ENCODE data around the gene PPP1R18. TPM values are rescaled to one million over a fixed set of nuclear protein-coding genes. Genes with fewer than 3 reads are reported as not detected.

PPP1R18 gene
- total and polyA plus RNA-seq, 9 of the 15 experiments (the other 6 are each of a cell fraction or from before 2014, with no cell fraction given) = 12.0 to 99.2 (median 42.6) TPM

GRCh38 chr6:30725713-30726505 lies 39.5 kb upstream of the PPP1R18 start (continued):
- TF ChIP-seq ETV1 (tag; conservative IDR thresholded peaks at IDR 0.05; ENCODE audit: low read depth) (no peak), KLF13 (tag; IDR thresholded peaks at IDR 0.05; ENCODE audit: borderline replicate concordance, low read depth) (no peak), RBM34 (IDR thresholded peaks at IDR 0.05; ENCODE audit: borderline replicate concordance, insufficient read depth, low read length) (no peak), NFE2L1 (tag; IDR thresholded peaks at IDR 0.05; ENCODE audit: borderline replicate concordance, low read depth) (no peak), ZFP1 (CRISPR knock-in tag; IDR thresholded peaks at IDR 0.05) (no peak), CHD2 (IDR thresholded peaks at IDR 0.05; ENCODE audit: low read depth, low read length) (peak; percentile 60; the same call in 1 of the 2 replicates), LCOR (CRISPR knock-in tag; IDR thresholded peaks at IDR 0.05) (no peak), KLF16 (IDR thresholded peaks at IDR 0.05) (no peak), PTBP1 (IDR thresholded peaks at IDR 0.05; ENCODE audit: low read depth, low read length) (0 out of 2 replicates have a peak, but pooled peaks have one; percentile 32), BRD4 (IDR thresholded peaks at IDR 0.05) (no peak), BRF1 (IDR thresholded peaks at IDR 0.05; ENCODE audit: borderline replicate concordance, extremely low read depth, insufficient read length) (no peak), NRF1 (conservative IDR thresholded peaks at IDR 0.05 in 1 of 2, IDR thresholded peaks at IDR 0.05 in 1 of 2) (no peak), SRF (CRISPR knock-in tag; IDR thresholded peaks at IDR 0.05) (peak in 1 of 2 experiments; percentile 37; a peak in 1 of 4 replicates), SRSF7 (optimal IDR thresholded peaks at IDR 0.05; ENCODE audit: low read depth, low read length) (no peak), SAFB (IDR thresholded peaks at IDR 0.05; ENCODE audit: borderline replicate concordance, low read depth, low read length) (no peak), NFATC3 (IDR thresholded peaks at IDR 0.05) (no peak), KLF10 (CRISPR knock-in tag; IDR thresholded peaks at IDR 0.05) (peak; percentile 73; the same call in 1 of the 2 replicates), CEBPG (CRISPR knock-in tag; IDR thresholded peaks at IDR 0.05) (no peak), CEBPG (tag; conservative IDR thresholded peaks at IDR 0.05 in 1 of 2, IDR thresholded peaks at IDR 0.05 in 1 of 2) (no peak), SAP30 (IDR thresholded peaks at IDR 0.05; ENCODE audit: borderline replicate concordance, insufficient read depth, low read depth, low read length, poor library complexity, severe bottlenecking) (no peak)
- TF ChIP-seq, protein P1, sequence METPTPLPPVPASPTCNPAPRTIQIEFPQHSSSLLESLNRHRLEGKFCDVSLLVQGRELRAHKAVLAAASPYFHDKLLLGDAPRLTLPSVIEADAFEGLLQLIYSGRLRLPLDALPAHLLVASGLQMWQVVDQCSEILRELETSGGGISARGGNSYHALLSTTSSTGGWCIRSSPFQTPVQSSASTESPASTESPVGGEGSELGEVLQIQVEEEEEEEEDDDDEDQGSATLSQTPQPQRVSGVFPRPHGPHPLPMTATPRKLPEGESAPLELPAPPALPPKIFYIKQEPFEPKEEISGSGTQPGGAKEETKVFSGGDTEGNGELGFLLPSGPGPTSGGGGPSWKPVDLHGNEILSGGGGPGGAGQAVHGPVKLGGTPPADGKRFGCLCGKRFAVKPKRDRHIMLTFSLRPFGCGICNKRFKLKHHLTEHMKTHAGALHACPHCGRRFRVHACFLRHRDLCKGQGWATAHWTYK (CRISPR knock-in tag; IDR thresholded peaks at IDR 0.05) = peak; percentile 67
- TF ChIP-seq, protein P2, sequence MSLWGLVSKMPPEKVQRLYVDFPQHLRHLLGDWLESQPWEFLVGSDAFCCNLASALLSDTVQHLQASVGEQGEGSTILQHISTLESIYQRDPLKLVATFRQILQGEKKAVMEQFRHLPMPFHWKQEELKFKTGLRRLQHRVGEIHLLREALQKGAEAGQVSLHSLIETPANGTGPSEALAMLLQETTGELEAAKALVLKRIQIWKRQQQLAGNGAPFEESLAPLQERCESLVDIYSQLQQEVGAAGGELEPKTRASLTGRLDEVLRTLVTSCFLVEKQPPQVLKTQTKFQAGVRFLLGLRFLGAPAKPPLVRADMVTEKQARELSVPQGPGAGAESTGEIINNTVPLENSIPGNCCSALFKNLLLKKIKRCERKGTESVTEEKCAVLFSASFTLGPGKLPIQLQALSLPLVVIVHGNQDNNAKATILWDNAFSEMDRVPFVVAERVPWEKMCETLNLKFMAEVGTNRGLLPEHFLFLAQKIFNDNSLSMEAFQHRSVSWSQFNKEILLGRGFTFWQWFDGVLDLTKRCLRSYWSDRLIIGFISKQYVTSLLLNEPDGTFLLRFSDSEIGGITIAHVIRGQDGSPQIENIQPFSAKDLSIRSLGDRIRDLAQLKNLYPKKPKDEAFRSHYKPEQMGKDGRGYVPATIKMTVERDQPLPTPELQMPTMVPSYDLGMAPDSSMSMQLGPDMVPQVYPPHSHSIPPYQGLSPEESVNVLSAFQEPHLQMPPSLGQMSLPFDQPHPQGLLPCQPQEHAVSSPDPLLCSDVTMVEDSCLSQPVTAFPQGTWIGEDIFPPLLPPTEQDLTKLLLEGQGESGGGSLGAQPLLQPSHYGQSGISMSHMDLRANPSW (CRISPR knock-in tag; IDR thresholded peaks at IDR 0.05) = 0 out of 2 replicates have a peak, but pooled peaks have one; percentile 57
- TF ChIP-seq, protein P3, sequence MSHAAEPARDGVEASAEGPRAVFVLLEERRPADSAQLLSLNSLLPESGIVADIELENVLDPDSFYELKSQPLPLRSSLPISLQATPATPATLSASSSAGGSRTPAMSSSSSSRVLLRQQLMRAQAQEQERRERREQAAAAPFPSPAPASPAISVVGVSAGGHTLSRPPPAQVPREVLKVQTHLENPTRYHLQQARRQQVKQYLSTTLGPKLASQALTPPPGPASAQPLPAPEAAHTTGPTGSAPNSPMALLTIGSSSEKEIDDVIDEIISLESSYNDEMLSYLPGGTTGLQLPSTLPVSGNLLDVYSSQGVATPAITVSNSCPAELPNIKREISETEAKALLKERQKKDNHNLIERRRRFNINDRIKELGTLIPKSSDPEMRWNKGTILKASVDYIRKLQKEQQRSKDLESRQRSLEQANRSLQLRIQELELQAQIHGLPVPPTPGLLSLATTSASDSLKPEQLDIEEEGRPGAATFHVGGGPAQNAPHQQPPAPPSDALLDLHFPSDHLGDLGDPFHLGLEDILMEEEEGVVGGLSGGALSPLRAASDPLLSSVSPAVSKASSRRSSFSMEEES (CRISPR knock-in tag; IDR thresholded peaks at IDR 0.05) = peak; percentile 15; the same call in 1 of the 2 replicates
